ENCODE data around the gene C1orf35. TPM values are rescaled to one million over a fixed set of nuclear protein-coding genes. Genes with fewer than 3 reads are reported as not detected.

The C1orf35 gene
- total and polyA plus RNA-seq, 9 of the 15 experiments (the other 6 are each of a cell fraction or from before 2014, with no cell fraction given) = 3.2 to 48.7 (median 12.5) TPM

DNA sequence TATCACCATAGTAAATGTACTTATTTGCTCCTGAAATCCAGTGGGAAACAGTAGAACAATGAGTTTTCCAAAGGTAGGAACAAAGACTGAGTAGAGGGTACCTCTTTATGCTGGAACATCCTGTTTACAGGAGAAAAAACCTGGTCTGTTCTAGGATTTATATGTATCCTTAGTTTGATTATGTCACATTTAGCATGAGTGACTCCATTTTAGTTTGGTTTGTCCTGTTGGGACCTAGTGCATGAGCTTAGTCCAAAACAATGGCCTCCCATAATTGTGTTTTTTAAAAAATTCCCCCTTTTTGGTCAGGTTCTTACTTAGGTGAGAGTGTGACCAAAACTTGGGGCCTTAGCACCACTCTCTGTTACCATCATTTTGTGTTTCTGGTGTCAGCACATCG, 9.5 kb upstream of the C1orf35 start:
- H4K20me1 ChIP-seq (replicated peaks; ENCODE audit: control insufficient read depth, insufficient read depth, low read length) = no peaks in the 10 kb centered on the region
- FAIRE-seq = no peak
- CTCF ChIA-PET (ENCODE audit: low intra/inter-chr PET ratio) = no interaction called here
- no peak overlapping the region for H3K4me3 ChIP-seq
- ATAC-seq = no peak
- POLR2A ChIA-PET = interaction anchor here (0.8 to 1.4 kb wide), 2 partner anchors 10 to 25 kb away, joined by 3 to 4 read pairs; no protein-coding TSS in a partner anchor
- no peaks in the 10 kb centered on the region for H3K27me3 ChIP-seq (ENCODE audit: control insufficient read depth in 2 of 2, insufficient read depth in 2 of 2, low read length in 2 of 2)
- DNase-seq (ENCODE audit: extremely low read depth in 1 of 4, low spot score in 3 of 4) = no peak
- no peak overlapping the region for H3K27ac ChIP-seq (ENCODE audit: extremely low read depth, low read depth, low read length)
- H3K9ac ChIP-seq (ENCODE audit: insufficient read depth in 1 of 2, low read depth in 2 of 2, low read length in 2 of 2) = no peak overlapping the region
- peaks cover 24% of the 10 kb centered on the region for H3K79me2 ChIP-seq (ENCODE audit: control insufficient read depth, insufficient read depth, low read length)
- no peaks in the 10 kb centered on the region for H3K9me3 ChIP-seq (replicated peaks; ENCODE audit: control insufficient read depth, insufficient read depth, low read depth, low read length)
- WGBS (ENCODE audit: insufficient coverage, low coverage, missing lambda C conversion rate) = 17% methylated on average over 1 of the region's 1 CpG
- H3K4me2 ChIP-seq (ENCODE audit: insufficient read depth, low read length) = no peak overlapping the region
- peaks cover 16 to 25% of the 10 kb centered on the region in 2 experiments; a peak in 4 of 5 replicates for H3K4me1 ChIP-seq (replicated peaks in 1 of 2; ENCODE audit: control insufficient read depth in 2 of 2, insufficient read depth in 2 of 2, low read length in 2 of 2)
- intact Hi-C loops (cut with micrococcal nuclease) (no loop called here), in situ Hi-C loops (cut with MboI) (no loop called here)
- peaks cover 5% of the 10 kb centered on the region; the same call in 1 of the 3 replicates for H3K36me3 ChIP-seq (ENCODE audit: control insufficient read depth, insufficient read depth, low read length)
- no TSS peak for BruUV-seq (replicated peaks)
- H3K9me1 ChIP-seq (ENCODE audit: control insufficient read depth, insufficient read depth, low read length) = no peaks in the 10 kb centered on the region
- no peak overlapping the region for H2AFZ ChIP-seq (ENCODE audit: low read depth, low read length)
- TF ChIP-seq ZNF253 (CRISPR knock-in tag; conservative IDR thresholded peaks at IDR 0.05) (no peak), DDX20 (tag; IDR thresholded peaks at IDR 0.05; ENCODE audit: low read depth) (peak; percentile 69; the same call in 1 of the 2 replicates), USF2 (CRISPR knock-in tag; IDR thresholded peaks at IDR 0.05) (no peak), PKNOX1 (IDR thresholded peaks at IDR 0.05) (no peak), GTF2A2 (tag; IDR thresholded peaks at IDR 0.05) (peak; percentile 65; the same call in 1 of the 2 replicates), CREB3 (tag; conservative IDR thresholded peaks at IDR 0.05; ENCODE audit: low read depth) (peak; percentile 86), PTTG1 (tag; IDR thresholded peaks at IDR 0.05; ENCODE audit: low read depth) (peak; percentile 70), HDAC6 (IDR thresholded peaks at IDR 0.05; ENCODE audit: low read depth, low read length) (no peak), IRF9 (tag; IDR thresholded peaks at IDR 0.05) (peak; percentile 42; the same call in 1 of the 2 replicates), EP400 (IDR thresholded peaks at IDR 0.05) (no peak), CXXC5 (CRISPR knock-in tag; IDR thresholded peaks at IDR 0.05) (no peak), POLR2G (IDR thresholded peaks at IDR 0.05; ENCODE audit: low read depth, low read length) (no peak), FOXK1 (CRISPR knock-in tag; IDR thresholded peaks at IDR 0.05; ENCODE audit: borderline replicate concordance) (no peak), TEAD1 (CRISPR knock-in tag; IDR thresholded peaks at IDR 0.05) (peak in 1 of 2 experiments; percentile 54; a peak in 1 of 4 replicates), ADNP (tag; IDR thresholded peaks at IDR 0.05) (no peak), MTA3 (IDR thresholded peaks at IDR 0.05; ENCODE audit: borderline replicate concordance) (no peak)
- TF ChIP-seq, protein P1, sequence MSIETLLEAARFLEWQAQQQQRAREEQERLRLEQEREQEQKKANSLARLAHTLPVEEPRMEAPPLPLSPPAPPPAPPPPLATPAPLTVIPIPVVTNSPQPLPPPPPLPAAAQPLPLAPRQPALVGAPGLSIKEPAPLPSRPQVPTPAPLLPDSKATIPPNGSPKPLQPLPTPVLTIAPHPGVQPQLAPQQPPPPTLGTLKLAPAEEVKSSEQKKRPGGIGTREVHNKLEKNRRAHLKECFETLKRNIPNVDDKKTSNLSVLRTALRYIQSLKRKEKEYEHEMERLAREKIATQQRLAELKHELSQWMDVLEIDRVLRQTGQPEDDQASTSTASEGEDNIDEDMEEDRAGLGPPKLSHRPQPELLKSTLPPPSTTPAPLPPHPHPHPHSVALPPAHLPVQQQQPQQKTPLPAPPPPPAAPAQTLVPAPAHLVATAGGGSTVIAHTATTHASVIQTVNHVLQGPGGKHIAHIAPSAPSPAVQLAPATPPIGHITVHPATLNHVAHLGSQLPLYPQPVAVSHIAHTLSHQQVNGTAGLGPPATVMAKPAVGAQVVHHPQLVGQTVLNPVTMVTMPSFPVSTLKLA (conservative IDR thresholded peaks at IDR 0.05) = no peak
